Measurements from ENCODE around the gene INPP4B.

Gene INPP4B

GRCh38 chr4:142372530-142373260 lies 473.4 kb downstream of the INPP4B start:
- no peak overlapping the region for H3K4me3 ChIP-seq (replicated peaks in 1 of 2; ENCODE audit: low read depth in 2 of 2, low read length in 2 of 2)
- TF ChIP-seq CTCF (IDR thresholded peaks at IDR 0.05; ENCODE audit: low read depth, low read length) = no peak
- DNase-seq (ENCODE audit: low read depth in 2 of 2) = peak in 1 of 2 donors; percentile 41

- no peak overlapping the region for H3K4me3 ChIP-seq (replicated peaks in 1 of 2; ENCODE audit: low read depth in 2 of 2, low read length in 2 of 2)
- TF ChIP-seq CTCF (IDR thresholded peaks at IDR 0.05; ENCODE audit: low read depth, low read length) = no peak
- DNase-seq (ENCODE audit: low read depth in 2 of 2) = no peak
Measured at GRCh38 chr4:142369141-142369540, 477.0 kb downstream of the INPP4B start.

DNA sequence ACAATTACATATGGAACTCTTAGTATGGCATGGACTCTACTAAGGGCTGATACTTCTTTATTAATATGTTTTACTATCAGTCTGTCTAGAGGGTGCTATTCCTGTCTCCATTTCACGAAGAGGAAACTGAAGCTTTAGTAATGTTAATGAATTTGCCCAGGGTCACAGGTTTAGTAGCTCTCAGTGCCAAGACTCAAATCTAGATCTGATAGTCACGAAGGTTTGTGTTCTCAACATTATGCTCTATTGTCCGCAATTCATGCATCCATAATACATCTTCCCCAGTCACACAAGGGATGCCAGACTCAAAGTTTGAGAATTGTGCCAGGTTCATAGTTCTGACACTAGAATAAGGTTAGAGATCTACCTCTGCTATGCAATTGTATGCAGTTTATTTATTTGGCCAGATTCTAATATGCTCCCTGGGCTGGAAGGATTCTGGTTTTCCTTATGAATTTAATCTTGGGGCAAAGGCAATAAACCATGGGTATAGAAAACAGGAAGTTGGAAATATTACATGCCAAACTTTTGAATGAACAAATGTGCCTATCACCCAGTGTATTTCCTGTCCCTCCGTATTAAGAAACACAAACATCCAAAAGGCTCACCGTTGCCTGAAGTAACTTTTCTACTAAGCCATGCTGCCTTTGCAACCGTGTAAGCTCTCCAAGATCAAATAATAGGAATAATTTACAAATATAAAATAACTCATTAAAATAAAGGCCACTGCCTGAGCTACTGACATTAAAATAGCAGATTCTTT lies 478.5 kb downstream of the INPP4B start:
- TF ChIP-seq CTCF (IDR thresholded peaks at IDR 0.05; ENCODE audit: low read depth, low read length) = no peak
- peak in 1 of 2 donors; percentile 32 for DNase-seq (ENCODE audit: low read depth in 2 of 2)
- H3K4me3 ChIP-seq (replicated peaks in 1 of 2; ENCODE audit: low read depth in 2 of 2, low read length in 2 of 2) = no peak overlapping the region

GRCh38 chr4:142366769-142367181 lies 479.3 kb downstream of the INPP4B start:
- no peak overlapping the region for H3K4me3 ChIP-seq (replicated peaks in 1 of 2; ENCODE audit: low read depth in 2 of 2, low read length in 2 of 2)
- TF ChIP-seq CTCF (IDR thresholded peaks at IDR 0.05; ENCODE audit: low read depth, low read length) = no peak
- no peak for DNase-seq (ENCODE audit: low read depth in 2 of 2)

- TF ChIP-seq CTCF (IDR thresholded peaks at IDR 0.05; ENCODE audit: low read depth, low read length) = no peak
- no peak for DNase-seq (ENCODE audit: low read depth in 2 of 2)
Measured at GRCh38 chr4:142365391-142365790, 480.7 kb downstream of the INPP4B start.

GRCh38 chr4:142363686-142364085 lies 482.4 kb downstream of the INPP4B start:
- TF ChIP-seq CTCF (IDR thresholded peaks at IDR 0.05; ENCODE audit: low read depth, low read length) = no peak
- DNase-seq (ENCODE audit: low read depth in 2 of 2) = no peak
- H3K4me3 ChIP-seq (replicated peaks in 1 of 2; ENCODE audit: low read depth in 2 of 2, low read length in 2 of 2) = no peak overlapping the region

More at GRCh38 chr4:142365391-142365790, 480.7 kb downstream of the INPP4B start:
- no peak overlapping the region for H3K4me3 ChIP-seq (replicated peaks in 1 of 2; ENCODE audit: low read depth in 2 of 2, low read length in 2 of 2)
